ENCODE measurements around the gene CPLX3. TPM values are rescaled to one million over a fixed set of nuclear protein-coding genes. Genes with fewer than 3 reads are reported as not detected.

Gene CPLX3
- total and polyA plus RNA-seq, 2 of the 8 experiments (the other 6 are each of a cell fraction or from before 2014, with no cell fraction given) = 0.17 TPM; not detected in 1

- 0 out of 2 replicates have a peak, but pooled peaks cover 3% of the 10 kb centered on the region for H3K23me2 ChIP-seq (ENCODE audit: low read depth, low read length)
- H3K36me3 ChIP-seq (ENCODE audit: control insufficient read depth in 2 of 4, insufficient read depth in 4 of 4, low read length in 3 of 4) = no peaks in the 10 kb centered on the region
- H2AFZ ChIP-seq (ENCODE audit: low read length) = no peak overlapping the region
- H4K91ac ChIP-seq (replicated peaks; ENCODE audit: insufficient read length, low read length) = no peak overlapping the region
- no peak overlapping the region for H3K56ac ChIP-seq (replicated peaks; ENCODE audit: insufficient read length, low read depth, low read length)
- peaks cover 4 to 47% (median 29%) of the 10 kb centered on the region in 4 experiments for H3K27me3 ChIP-seq (replicated peaks in 1 of 4; ENCODE audit: control insufficient read depth in 3 of 4, extremely low read depth in 1 of 4, insufficient read depth in 3 of 4, low read length in 3 of 4)
- no peak overlapping the region for H3K4me3 ChIP-seq (ENCODE audit: extremely low read depth in 1 of 4, insufficient read depth in 2 of 4, low read depth in 3 of 4, low read length in 4 of 4)
- no peak overlapping the region for H2BK12ac ChIP-seq (ENCODE audit: low read depth, low read length)
- H2BK15ac ChIP-seq (ENCODE audit: low read length) = no peak overlapping the region
- H2BK20ac ChIP-seq (ENCODE audit: low read length) = no peak overlapping the region
- no peak overlapping the region for H3K14ac ChIP-seq (ENCODE audit: insufficient read length)
- H3K79me2 ChIP-seq (ENCODE audit: control insufficient read depth in 1 of 2, insufficient read depth in 2 of 2, low read length in 2 of 2) = no peaks in the 10 kb centered on the region
- H3K9me3 ChIP-seq (ENCODE audit: insufficient read depth in 2 of 2, low read depth in 1 of 2, low read length in 1 of 2) = no peaks in the 10 kb centered on the region
- peaks cover 0 to 7% (median 4%) of the 10 kb centered on the region in 4 experiments; a peak in 4 of 7 replicates for H3K4me1 ChIP-seq (replicated peaks in 1 of 4; ENCODE audit: control insufficient read depth in 3 of 4, insufficient read depth in 4 of 4, low read length in 3 of 4)
- no peak for FAIRE-seq
- no peak overlapping the region for H2BK5ac ChIP-seq (ENCODE audit: low read depth, low read length)
- H3K9ac ChIP-seq (replicated peaks in 1 of 4; ENCODE audit: extremely low read depth in 1 of 4, low read depth in 3 of 4, low read length in 3 of 4) = no peak overlapping the region
- no peak overlapping the region; the same call in 1 of the 2 replicates for H4K8ac ChIP-seq (ENCODE audit: extremely low read depth, insufficient read depth, low read length)
- no peak overlapping the region for H2BK120ac ChIP-seq (replicated peaks; ENCODE audit: low read depth, low read length)
- no peak overlapping the region for H2AK5ac ChIP-seq (ENCODE audit: low read depth, low read length)
- no peak overlapping the region for H3K27ac ChIP-seq (ENCODE audit: low read depth, low read length)
- WGBS, 2 experiments (ENCODE audit: extremely low coverage in 1 of 2, insufficient coverage in 1 of 2, insufficient read length in 1 of 2, insufficient replicate concordance in 2 of 2, low coverage in 1 of 2, low lambda C conversion rate in 2 of 2, missing lambda C conversion rate in 1 of 2) = 84% methylated on average over 5 of the region's 5 CpGs; no CpG with 5 or more reads in 1 of the 2 experiments
- CTCF ChIA-PET (ENCODE audit: partially characterized antibody) = interaction anchor here (0.8 to 15.7 kb wide), 14 partner anchors 8 to 477 kb away, joined by 3 to 135 read pairs (median 6); partner anchors contain the start of gene CSK
- H3K4me2 ChIP-seq (ENCODE audit: insufficient read depth in 1 of 2, low read depth in 2 of 2, low read length in 2 of 2) = no peak overlapping the region
- H3K79me1 ChIP-seq (ENCODE audit: low read depth, low read length) = no peaks in the 10 kb centered on the region
- H3K18ac ChIP-seq (ENCODE audit: extremely low read depth, low read length) = no peak overlapping the region
- H3K4ac ChIP-seq (replicated peaks; ENCODE audit: insufficient read length, low read depth, low read length) = no peak overlapping the region
- H3K23ac ChIP-seq (ENCODE audit: insufficient read length) = no peak overlapping the region
- no peak overlapping the region for H4K5ac ChIP-seq (ENCODE audit: insufficient read length, low read depth, low read length)
- POLR2A ChIA-PET (ENCODE audit: partially characterized antibody) = interaction anchor here (1.6 to 3.1 kb wide), 6 partner anchors 9 to 68 kb away, joined by 3 to 12 read pairs (median 6); partner anchors contain the start of genes LMAN1L and ULK3
- H4K20me1 ChIP-seq (replicated peaks in 1 of 2; ENCODE audit: control insufficient read depth in 1 of 2, insufficient read depth in 2 of 2, low read length in 2 of 2) = peaks cover 0 to 2% of the 10 kb centered on the region in 2 experiments
- no peak for DNase-seq (ENCODE audit: low read depth in 1 of 2, low spot score in 2 of 2)
- TF ChIP-seq CTCF (IDR thresholded peaks at IDR 0.05; ENCODE audit: control extremely low read depth in 1 of 3, insufficient read depth in 1 of 3, low read depth in 1 of 3, low read length in 3 of 3) (peak in 1 of 3 experiments; percentile 24; a peak in 1 of 4 replicates), SAP30 (IDR thresholded peaks at IDR 0.05; ENCODE audit: insufficient read depth, insufficient replicate concordance, low read length) (no peak), CHD1 (IDR thresholded peaks at IDR 0.05; ENCODE audit: low read depth, low read length) (no peak), RBBP5 (IDR thresholded peaks at IDR 0.05; ENCODE audit: borderline replicate concordance, low read depth, low read length) (no peak), SP4 (IDR thresholded peaks at IDR 0.05; ENCODE audit: low read length) (no peak), MAFK (IDR thresholded peaks at IDR 0.05; ENCODE audit: low read depth, low read length) (no peak), E2F6 (IDR thresholded peaks at IDR 0.05) (no peak), RFX5 (IDR thresholded peaks at IDR 0.05; ENCODE audit: borderline replicate concordance, low read depth, low read length) (no peak), RAD21 (IDR thresholded peaks at IDR 0.05 in 1 of 2, conservative IDR thresholded peaks at IDR 0.05 in 1 of 2; ENCODE audit: low read depth in 2 of 2, low read length in 2 of 2) (peak; percentile 21 to 37), CREB1 (IDR thresholded peaks at IDR 0.05) (no peak)
Measured at GRCh38 chr15:74827614-74828013, 1.2 kb downstream of the CPLX3 start.

All from H1 (cell line).